NT2/D1 (cell line): ENCODE data around the gene SMIM43.

ENCODE experiments used
- DNase-seq: peaks from one replicate; pipeline ENCODE4 v3.0.0-alpha.2; 2011; ENCODE audit warnings: low read depth, low spot score
- H3K27me3 ChIP-seq: 2 replicates; pipeline ENCODE4 v1.6.0; 2011; ENCODE audit warnings: mild to moderate bottlenecking; ENCODE audit not compliant: insufficient read length, insufficient read depth
- H3K36me3 ChIP-seq: 2 replicates; pipeline ENCODE4 v1.6.1; 2011; ENCODE audit warnings: mild to moderate bottlenecking, low read length, mixed read lengths; ENCODE audit not compliant: insufficient read depth, insufficient read length
- H3K4me1 ChIP-seq: 2 replicates; pipeline ENCODE4 v1.5.1; 2011; ENCODE audit not compliant: insufficient read depth, insufficient read length
- H3K4me3 ChIP-seq: 2 replicates; pipeline ENCODE4 v1.5.1; 2011; ENCODE audit warnings: low read depth; ENCODE audit not compliant: insufficient read length
- H3K9ac ChIP-seq: 2 replicates; pipeline ENCODE4 v1.6.0; 2011; ENCODE audit warnings: low read depth; ENCODE audit not compliant: insufficient read length
- H3K9me3 ChIP-seq: 2 replicates; pipeline ENCODE4 v1.5.1; 2011; ENCODE audit warnings: mild to moderate bottlenecking, low read length; ENCODE audit not compliant: insufficient read depth
- SUZ12 ChIP-seq: IDR thresholded peaks from 2 replicates; pipeline ENCODE4 v1.6.1; 2011; ENCODE audit not compliant: insufficient read length, insufficient read depth; ENCODE audit errors: extremely low read depth
- YY1 ChIP-seq: IDR thresholded peaks from 2 replicates; pipeline ENCODE4 v1.6.1; 2011; ENCODE audit not compliant: insufficient read length, insufficient read depth
- ZNF274 ChIP-seq: IDR thresholded peaks from 2 replicates; pipeline ENCODE4 v1.6.1; 2011; ENCODE audit warnings: mild to moderate bottlenecking, low read depth, low read length

SMIM43 gene

DNA sequence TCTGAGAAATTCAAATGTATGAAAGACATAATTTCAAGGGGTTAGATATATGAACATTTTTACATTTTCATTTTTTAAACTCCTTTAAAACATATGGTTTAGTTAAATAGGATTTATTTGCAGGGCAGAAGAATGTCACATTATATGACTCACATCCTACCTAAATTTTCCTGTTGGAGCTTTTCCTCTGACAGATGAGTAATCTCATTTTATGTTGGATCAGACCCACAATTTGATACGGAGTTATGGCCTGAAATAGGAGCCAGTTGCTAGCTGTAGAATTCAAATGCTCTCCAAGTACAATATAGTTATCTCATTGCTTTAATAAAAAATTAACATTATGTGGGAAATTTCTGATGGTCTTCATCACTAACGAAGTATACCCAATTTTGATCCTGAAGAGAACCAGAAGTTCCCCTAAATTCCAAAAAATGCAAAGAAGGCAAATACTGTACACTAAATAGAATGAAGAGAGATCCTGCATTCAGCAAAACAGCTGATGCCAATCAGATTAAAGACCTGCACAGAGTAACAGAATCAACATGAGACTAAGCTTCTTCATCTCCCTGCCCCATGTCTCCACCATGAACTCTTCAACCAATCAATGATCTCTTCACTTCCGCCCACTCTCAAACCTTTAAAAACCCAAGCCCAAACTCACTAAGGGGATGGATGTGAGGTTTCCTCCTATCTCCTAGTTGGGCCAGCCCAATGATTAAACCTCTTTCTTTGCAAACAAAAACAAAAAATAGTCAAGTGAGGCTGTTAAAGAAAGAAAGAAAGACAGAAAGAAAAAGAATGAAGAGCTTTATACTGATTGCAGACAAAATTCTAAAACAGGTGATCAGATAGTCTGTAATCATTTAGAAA, 25.2 kb upstream of the SMIM43 start:
- Histone ChIP-seq H3K9ac (no peak overlapping the region), H3K4me1 (no peaks in the 10 kb centered on the region)
- no peak for DNase-seq

DNA sequence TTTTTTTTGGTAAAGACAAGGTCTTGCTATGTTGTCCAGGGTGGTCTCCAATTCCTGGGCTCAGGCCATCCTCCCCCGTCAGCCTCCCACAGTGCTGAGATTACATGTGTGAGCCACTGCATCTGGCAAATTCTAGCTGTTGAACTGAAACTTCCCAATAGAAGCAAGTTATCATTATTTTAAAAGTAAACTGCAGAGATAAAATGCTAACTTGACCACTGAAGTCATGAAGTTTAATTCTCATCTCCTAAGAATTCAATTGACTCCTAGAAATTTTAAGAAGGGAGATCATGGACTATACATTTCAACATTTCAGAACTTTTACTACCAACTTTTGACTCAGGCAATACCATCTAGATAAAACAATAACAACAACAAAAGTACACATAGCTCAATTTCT, 24.5 kb upstream of the SMIM43 start:
- Histone ChIP-seq H3K4me3 (no peak overlapping the region), H3K4me1 (no peaks in the 10 kb centered on the region)

More for the DNA sequence above, 25.2 kb upstream of the SMIM43 start:
- H3K4me3 ChIP-seq: no peak overlapping the region
- H3K9me3 ChIP-seq: no peaks in the 10 kb centered on the region
- no peaks in the 10 kb centered on the region for H3K27me3 ChIP-seq
- no peaks in the 10 kb centered on the region for H3K36me3 ChIP-seq
- TF ChIP-seq YY1 (no peak), ZNF274 (no peak), SUZ12 (no peak)

DNA sequence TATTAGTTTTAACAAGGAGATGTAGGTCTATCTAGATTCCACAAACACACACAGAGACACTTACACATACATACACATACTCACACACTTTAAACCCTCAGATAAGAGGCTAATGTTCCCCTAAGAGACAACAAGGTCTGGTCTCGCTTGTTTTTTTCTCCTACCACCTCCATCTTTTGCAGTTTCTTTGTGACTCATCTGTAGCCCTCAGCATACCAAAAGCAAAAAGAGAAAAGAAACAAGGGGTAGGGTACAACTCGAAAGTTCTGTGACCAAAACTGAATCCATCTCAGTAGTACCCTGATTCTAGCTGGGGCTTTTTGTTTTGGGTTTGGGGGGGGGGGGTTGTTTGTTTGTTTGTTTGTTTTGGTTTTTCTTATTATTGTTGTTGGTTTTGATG, 23.9 kb upstream of the SMIM43 start:
- no peak for DNase-seq
- Histone ChIP-seq H3K4me3 (no peak overlapping the region), H3K4me1 (no peaks in the 10 kb centered on the region), H3K36me3 (no peaks in the 10 kb centered on the region), H3K9me3 (no peaks in the 10 kb centered on the region), H3K9ac (no peak overlapping the region), H3K27me3 (no peaks in the 10 kb centered on the region)
- TF ChIP-seq SUZ12 (no peak), ZNF274 (no peak)

More for the DNA sequence above, 24.5 kb upstream of the SMIM43 start:
- H3K27me3 ChIP-seq: no peaks in the 10 kb centered on the region
- no peaks in the 10 kb centered on the region for H3K9me3 ChIP-seq
- TF ChIP-seq YY1: no peak
- no peak for TF ChIP-seq ZNF274
- no peak for DNase-seq
- H3K9ac ChIP-seq: no peak overlapping the region
- no peaks in the 10 kb centered on the region for H3K36me3 ChIP-seq

DNA sequence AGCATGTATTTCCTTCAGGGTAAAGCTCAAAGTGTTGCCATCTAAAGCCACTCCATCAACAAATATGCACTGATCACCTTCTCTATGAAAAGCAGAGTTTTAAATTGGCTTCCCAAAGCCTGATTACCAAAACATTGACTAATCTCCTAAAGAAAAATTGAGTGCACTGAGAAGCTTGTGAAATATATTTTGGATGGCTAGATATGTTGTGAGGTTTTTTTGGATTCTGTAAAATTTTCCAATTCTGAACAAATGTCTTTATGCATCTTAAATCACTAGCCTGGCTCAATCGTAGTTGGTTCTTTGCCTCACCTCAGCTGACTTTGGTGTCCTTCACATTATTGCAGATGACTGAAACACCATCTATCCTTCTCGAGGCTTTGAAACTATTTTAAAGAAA, 21.3 kb upstream of the SMIM43 start:
- no peak for DNase-seq
- H3K4me3 ChIP-seq: no peak overlapping the region
- TF ChIP-seq ZNF274 (no peak), YY1 (no peak), SUZ12 (no peak)
- H3K4me1 ChIP-seq: no peaks in the 10 kb centered on the region
- H3K27me3 ChIP-seq: no peaks in the 10 kb centered on the region
- no peaks in the 10 kb centered on the region for H3K9me3 ChIP-seq
- no peaks in the 10 kb centered on the region for H3K36me3 ChIP-seq
- no peak overlapping the region for H3K9ac ChIP-seq

DNA sequence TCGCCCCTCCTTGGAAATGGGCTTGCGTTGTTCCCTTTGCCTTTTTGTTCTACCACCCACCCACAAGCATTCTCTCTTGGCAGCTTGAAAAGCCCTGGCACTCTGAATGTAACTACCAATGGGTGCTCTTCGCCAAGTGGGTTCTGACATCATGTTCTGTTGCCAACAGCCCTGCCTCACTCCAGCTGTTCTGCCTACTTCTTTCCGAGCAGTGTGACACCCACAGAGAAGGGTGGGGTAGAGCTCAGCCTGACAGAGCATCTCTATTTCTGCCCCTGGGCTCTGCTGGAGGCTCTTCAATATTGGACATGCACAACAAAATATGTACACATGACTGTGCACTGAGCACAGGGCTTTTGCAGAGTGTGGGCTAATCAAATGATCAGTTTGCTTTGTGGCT, 20.5 kb upstream of the SMIM43 start:
- no peak overlapping the region for H3K4me3 ChIP-seq
- H3K9ac ChIP-seq: no peak overlapping the region
- H3K27me3 ChIP-seq: no peaks in the 10 kb centered on the region
- no peaks in the 10 kb centered on the region for H3K36me3 ChIP-seq
- no peak for TF ChIP-seq ZNF274
- no peak for TF ChIP-seq SUZ12
- TF ChIP-seq YY1: no peak
- no peaks in the 10 kb centered on the region for H3K9me3 ChIP-seq
- H3K4me1 ChIP-seq: no peaks in the 10 kb centered on the region
- no peak for DNase-seq

DNA sequence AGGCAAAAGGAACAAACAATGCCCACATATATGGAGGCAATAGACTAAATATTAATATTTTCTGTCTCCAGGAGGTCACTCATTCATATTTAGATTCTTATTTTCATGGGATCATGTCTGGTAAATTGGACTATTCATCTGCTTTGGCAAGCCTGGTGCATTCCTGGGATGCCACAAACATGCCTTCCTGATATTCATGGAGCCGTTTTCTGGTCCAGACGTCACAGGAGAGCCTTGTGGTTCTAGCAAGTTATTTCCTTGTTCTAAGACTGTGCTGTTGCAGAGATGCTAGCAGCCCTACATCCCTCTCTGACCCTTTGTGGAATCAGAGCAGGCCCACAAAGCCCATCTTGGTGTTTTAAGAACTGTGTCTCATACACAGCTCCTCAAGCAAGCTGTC, 20.0 kb upstream of the SMIM43 start:
- H3K36me3 ChIP-seq: no peaks in the 10 kb centered on the region

DNA sequence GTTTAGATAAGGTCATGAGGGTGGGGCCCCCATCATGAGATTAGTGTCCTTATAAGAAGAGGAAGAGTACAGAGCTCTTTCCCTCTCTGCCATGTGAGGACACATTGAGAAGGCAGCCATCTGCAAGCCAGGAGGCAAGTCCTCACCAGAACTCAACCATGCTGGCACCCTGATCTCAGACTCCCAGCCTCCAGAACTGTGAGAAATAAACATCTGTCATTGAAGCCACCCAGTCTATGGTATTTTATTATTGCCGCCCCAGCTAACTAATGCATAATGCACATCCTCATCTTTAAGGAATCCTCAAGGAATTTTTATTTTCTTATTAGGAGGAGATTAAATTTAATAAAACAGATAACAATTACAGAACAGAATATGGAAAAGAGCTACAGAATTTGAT, 19.4 kb upstream of the SMIM43 start:
- no peak for DNase-seq
- no peaks in the 10 kb centered on the region for H3K36me3 ChIP-seq
- H3K9me3 ChIP-seq: no peaks in the 10 kb centered on the region
- no peak overlapping the region for H3K9ac ChIP-seq
- H3K4me3 ChIP-seq: no peak overlapping the region
- TF ChIP-seq YY1: no peak
- no peak for TF ChIP-seq SUZ12
- no peak for TF ChIP-seq ZNF274
- no peaks in the 10 kb centered on the region for H3K27me3 ChIP-seq
- no peaks in the 10 kb centered on the region for H3K4me1 ChIP-seq

More for the DNA sequence above, 20.0 kb upstream of the SMIM43 start:
- Histone ChIP-seq H3K4me1 (no peaks in the 10 kb centered on the region), H3K9me3 (no peaks in the 10 kb centered on the region), H3K27me3 (no peaks in the 10 kb centered on the region), H3K4me3 (no peak overlapping the region), H3K9ac (no peak overlapping the region)
- TF ChIP-seq SUZ12: no peak
- no peak for TF ChIP-seq YY1
- no peak for TF ChIP-seq ZNF274
- DNase-seq: no peak

DNA sequence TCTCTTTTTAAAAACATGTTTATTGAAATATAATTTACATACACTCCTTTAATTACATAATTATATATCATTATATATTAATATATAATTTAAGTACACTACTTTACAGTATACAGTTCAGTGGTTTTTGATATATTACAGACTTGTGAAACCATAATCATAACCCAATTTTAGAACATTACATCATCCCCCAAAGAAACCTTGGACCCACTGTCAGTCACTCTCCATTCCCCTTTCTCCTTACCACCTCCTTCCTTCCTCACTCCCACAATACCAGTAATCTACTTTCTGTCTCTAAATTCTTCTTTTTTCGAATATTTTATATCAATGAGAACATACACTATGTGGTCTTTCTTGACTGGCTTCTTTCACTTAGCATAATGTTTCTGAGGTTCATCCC, 18.2 kb upstream of the SMIM43 start:
- Histone ChIP-seq H3K36me3 (no peaks in the 10 kb centered on the region), H3K9me3 (no peaks in the 10 kb centered on the region), H3K4me1 (no peaks in the 10 kb centered on the region), H3K27me3 (no peaks in the 10 kb centered on the region), H3K4me3 (no peak overlapping the region), H3K9ac (no peak overlapping the region)
- no peak for DNase-seq
- TF ChIP-seq SUZ12: no peak
- no peak for TF ChIP-seq ZNF274
- no peak for TF ChIP-seq YY1
